MM.1S (cell line): ENCODE results near the gene GBA2.

Source experiments
- DNase-seq: peaks from one replicate; pipeline ENCODE4 v3.0.0-alpha.2; 2015
- H2AFZ ChIP-seq: fragments of 300-600 bp; sonication (generic); 2 replicates; pipeline ENCODE4 v1.6.0; 2016; ENCODE audit warnings: antibody characterized with exemption, low read length
- H3F3A ChIP-seq: fragments of 300-600 bp; sonication (generic); 2 replicates; pipeline ENCODE4 v1.6.1; 2016; ENCODE audit warnings: mild to moderate bottlenecking, antibody characterized with exemption, low read length, moderate library complexity, mixed read lengths; ENCODE audit not compliant: insufficient read depth
- H3K27ac ChIP-seq: fragments of 300-600 bp; sonication (generic); 2 replicates; pipeline ENCODE4 v1.5.1; 2016; ENCODE audit warnings: mild to moderate bottlenecking, low read length
- H3K27me3 ChIP-seq: fragments of 300-600 bp; sonication (generic); replicated peaks from 2 replicates; pipeline ENCODE4 v1.6.0; 2016; ENCODE audit warnings: low read length; ENCODE audit not compliant: insufficient read depth
- H3K36me3 ChIP-seq: fragments of 300-600 bp; sonication (generic); replicated peaks from 2 replicates; pipeline ENCODE4 v1.6.1; 2016; ENCODE audit warnings: mild to moderate bottlenecking, low read length, mixed read lengths; ENCODE audit not compliant: insufficient read depth
- H3K4me1 ChIP-seq: fragments of 300-600 bp; sonication (generic); 2 replicates; pipeline ENCODE4 v1.6.1; 2016; ENCODE audit warnings: low read length, mixed read lengths
- H3K4me2 ChIP-seq: fragments of 300-600 bp; sonication (generic); 2 replicates; pipeline ENCODE4 v1.6.0; 2016; ENCODE audit warnings: low read depth, low read length
- H3K4me3 ChIP-seq: fragments of 300-600 bp; sonication (generic); 2 replicates; pipeline ENCODE4 v1.5.1; 2016; ENCODE audit warnings: low read length, mixed read lengths
- H3K79me2 ChIP-seq: fragments of 300-600 bp; sonication (generic); 2 replicates; pipeline ENCODE4 v1.6.1; 2016; ENCODE audit warnings: mixed run types, low read length, mixed read lengths
- H3K9ac ChIP-seq: fragments of 300-600 bp; sonication (generic); 2 replicates; pipeline ENCODE4 v1.6.1; 2016; ENCODE audit warnings: low read length, mixed read lengths
- H3K9me2 ChIP-seq: fragments of 300-600 bp; sonication (generic); replicated peaks from 2 replicates; pipeline ENCODE4 v1.6.1; 2016; ENCODE audit warnings: mild to moderate bottlenecking, low read length, mixed read lengths; ENCODE audit not compliant: insufficient read depth
- H3K9me3 ChIP-seq: fragments of 300-600 bp; sonication (generic); replicated peaks from 2 replicates; pipeline ENCODE4 v1.6.1; 2016; ENCODE audit warnings: mild to moderate bottlenecking, low read length, mixed read lengths; ENCODE audit not compliant: insufficient read depth
- H4K20me1 ChIP-seq: fragments of 300-600 bp; sonication (generic); 2 replicates; pipeline ENCODE4 v1.6.1; 2016; ENCODE audit warnings: mild to moderate bottlenecking, low read length, moderate library complexity, mixed read lengths; ENCODE audit not compliant: insufficient read depth
- EZH2 ChIP-seq: fragments of 300-600 bp; sonication (generic); optimal IDR thresholded peaks from 2 replicates; pipeline ENCODE3; 2017; ENCODE audit warnings: low read depth, mild to moderate bottlenecking, antibody characterized with exemption, low read length, mixed read lengths
- EZH2phosphoT487 ChIP-seq: fragments of 300-600 bp; sonication (generic); IDR thresholded peaks from 2 replicates; pipeline ENCODE4 v1.6.1; 2018; ENCODE audit warnings: antibody characterized with exemption, low read length
- TF ChIP-seq, protein P1 (sequence below): fragments of 300-600 bp; sonication (generic); IDR thresholded peaks from 2 replicates; pipeline ENCODE4 v1.5.1; 2016; ENCODE audit warnings: antibody characterized with exemption, low read length, mixed read lengths

Gene GBA2

GRCh38 chr9:35789541-35789940, 40.5 kb upstream of the GBA2 start:
- no peaks in the 10 kb centered on the region for H3K9me3 ChIP-seq
- H3K36me3 ChIP-seq = no peaks in the 10 kb centered on the region
- H4K20me1 ChIP-seq = no peaks in the 10 kb centered on the region
- peak overlapping the region; percentile 27; the same call in 1 of the 2 replicates for H3K4me2 ChIP-seq
- peaks cover 12% of the 10 kb centered on the region for H3F3A ChIP-seq
- no peaks in the 10 kb centered on the region for H3K9me2 ChIP-seq
- H3K27me3 ChIP-seq = no peaks in the 10 kb centered on the region
- H3K27ac ChIP-seq = peak overlapping the region; percentile 33; the same call in 1 of the 2 replicates
- no peak overlapping the region for H3K9ac ChIP-seq
- TF ChIP-seq, protein P1, sequence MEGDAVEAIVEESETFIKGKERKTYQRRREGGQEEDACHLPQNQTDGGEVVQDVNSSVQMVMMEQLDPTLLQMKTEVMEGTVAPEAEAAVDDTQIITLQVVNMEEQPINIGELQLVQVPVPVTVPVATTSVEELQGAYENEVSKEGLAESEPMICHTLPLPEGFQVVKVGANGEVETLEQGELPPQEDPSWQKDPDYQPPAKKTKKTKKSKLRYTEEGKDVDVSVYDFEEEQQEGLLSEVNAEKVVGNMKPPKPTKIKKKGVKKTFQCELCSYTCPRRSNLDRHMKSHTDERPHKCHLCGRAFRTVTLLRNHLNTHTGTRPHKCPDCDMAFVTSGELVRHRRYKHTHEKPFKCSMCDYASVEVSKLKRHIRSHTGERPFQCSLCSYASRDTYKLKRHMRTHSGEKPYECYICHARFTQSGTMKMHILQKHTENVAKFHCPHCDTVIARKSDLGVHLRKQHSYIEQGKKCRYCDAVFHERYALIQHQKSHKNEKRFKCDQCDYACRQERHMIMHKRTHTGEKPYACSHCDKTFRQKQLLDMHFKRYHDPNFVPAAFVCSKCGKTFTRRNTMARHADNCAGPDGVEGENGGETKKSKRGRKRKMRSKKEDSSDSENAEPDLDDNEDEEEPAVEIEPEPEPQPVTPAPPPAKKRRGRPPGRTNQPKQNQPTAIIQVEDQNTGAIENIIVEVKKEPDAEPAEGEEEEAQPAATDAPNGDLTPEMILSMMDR = no peak
- DNase-seq = peak; percentile 61
- no peaks in the 10 kb centered on the region for H3K79me2 ChIP-seq
- H3K4me3 ChIP-seq = no peak overlapping the region
- H2AFZ ChIP-seq = no peak overlapping the region
- H3K4me1 ChIP-seq = peaks cover 14% of the 10 kb centered on the region

GRCh38 chr9:35783418-35783817, 34.4 kb upstream of the GBA2 start:
- Histone ChIP-seq H3K79me2 (no peaks in the 10 kb centered on the region), H3K9me2 (no peaks in the 10 kb centered on the region), H3K27me3 (no peaks in the 10 kb centered on the region), H3F3A (no peaks in the 10 kb centered on the region), H3K27ac (no peak overlapping the region), H2AFZ (no peak overlapping the region), H3K4me3 (no peak overlapping the region), H3K4me1 (peaks cover 3% of the 10 kb centered on the region; the same call in 1 of the 2 replicates), H3K9me3 (no peaks in the 10 kb centered on the region), H3K4me2 (no peak overlapping the region), H3K9ac (no peak overlapping the region), H4K20me1 (no peaks in the 10 kb centered on the region), H3K36me3 (no peaks in the 10 kb centered on the region)
- no peak for TF ChIP-seq EZH2
- no peak for TF ChIP-seq EZH2phosphoT487
- TF ChIP-seq, protein P1 = no peak
- no peak for DNase-seq

DNA sequence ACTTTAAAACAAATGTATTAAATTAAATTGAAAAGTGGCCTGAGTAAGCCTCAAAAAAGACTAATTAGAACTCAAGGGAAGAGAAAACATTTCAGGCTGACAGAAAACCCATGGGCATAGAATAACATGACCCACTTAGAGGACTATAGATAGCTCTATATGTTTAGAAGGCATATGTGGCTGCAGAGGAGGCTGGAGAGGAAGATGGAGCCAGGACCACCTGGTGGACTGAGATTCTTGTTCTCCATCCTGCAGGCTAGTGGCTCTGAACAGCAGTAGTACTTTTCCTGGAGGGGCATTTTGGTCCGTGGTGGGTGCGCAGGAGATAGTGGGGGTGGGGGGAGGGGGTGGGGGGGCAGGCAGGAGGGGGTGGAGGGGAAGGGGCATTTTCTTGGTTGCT, 32.0 kb upstream of the GBA2 start:
- no peaks in the 10 kb centered on the region for H3K9me2 ChIP-seq
- H3K4me2 ChIP-seq = no peak overlapping the region
- H3K27ac ChIP-seq = no peak overlapping the region
- no peaks in the 10 kb centered on the region for H3K79me2 ChIP-seq
- H3F3A ChIP-seq = no peaks in the 10 kb centered on the region
- H3K9ac ChIP-seq = no peak overlapping the region
- peaks cover 3% of the 10 kb centered on the region; the same call in 1 of the 2 replicates for H3K4me1 ChIP-seq
- H3K9me3 ChIP-seq = no peaks in the 10 kb centered on the region
- no peaks in the 10 kb centered on the region for H3K27me3 ChIP-seq
- TF ChIP-seq EZH2phosphoT487 (no peak), EZH2 (no peak)
- TF ChIP-seq, protein P1 = no peak
- H4K20me1 ChIP-seq = no peaks in the 10 kb centered on the region
- no peak overlapping the region for H2AFZ ChIP-seq
- H3K4me3 ChIP-seq = no peak overlapping the region
- DNase-seq = no peak
- no peaks in the 10 kb centered on the region for H3K36me3 ChIP-seq

DNA sequence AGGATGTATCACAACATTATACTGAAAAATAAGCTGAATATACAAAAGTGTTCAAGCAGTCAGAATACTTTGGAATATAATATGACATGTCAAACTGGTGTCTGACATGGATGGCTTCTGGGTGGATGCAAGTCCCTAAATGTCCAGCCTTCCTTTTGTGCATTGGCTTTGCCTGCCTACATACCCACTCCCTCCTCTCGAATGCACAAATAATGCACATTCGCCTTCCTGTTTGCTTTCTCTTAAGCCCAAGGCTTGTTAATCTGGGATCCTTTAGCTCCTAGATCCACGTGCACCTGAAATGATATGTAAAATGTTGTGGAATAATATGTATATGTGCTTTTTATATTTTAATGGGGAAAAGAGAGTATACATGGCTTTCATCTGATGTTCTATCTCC, 29.5 kb upstream of the GBA2 start:
- no peak for TF ChIP-seq EZH2phosphoT487
- TF ChIP-seq EZH2 = no peak
- TF ChIP-seq, protein P1 = no peak
- Histone ChIP-seq H3K36me3 (no peaks in the 10 kb centered on the region), H3K4me1 (no peaks in the 10 kb centered on the region)

More for the DNA sequence above, 29.5 kb upstream of the GBA2 start:
- Histone ChIP-seq H3K79me2 (no peaks in the 10 kb centered on the region), H3K9ac (no peak overlapping the region), H3K9me3 (no peaks in the 10 kb centered on the region), H2AFZ (no peak overlapping the region), H3K9me2 (no peaks in the 10 kb centered on the region), H3K4me2 (no peak overlapping the region), H3K27me3 (no peaks in the 10 kb centered on the region), H3K4me3 (no peak overlapping the region), H4K20me1 (no peaks in the 10 kb centered on the region), H3K27ac (no peak overlapping the region), H3F3A (no peaks in the 10 kb centered on the region)
- DNase-seq = no peak
